Right renal pelvis (tissue), 4 donors: Measurements from ENCODE around the gene MT1B. TPM values are rescaled to one million over a fixed set of nuclear protein-coding genes. Genes with fewer than 3 reads are reported as not detected.
"Not testable (repeated sequence)": the region's sequence is repeated elsewhere in the genome, so short reads cannot be mapped to it uniquely, and the experiment has no call there.

ENCODE experiments used
- DNase-seq, 4 donors: peaks; one replicate each; pipeline ENCODE4 v3.0.0-alpha.2; 2013; ENCODE audit warnings: low read depth in 4 of 4, low spot score in 3 of 4, missing footprints in 1 of 4
- polyA plus RNA-seq, 4 donors: library from polyadenylated mRNA; unstranded; fragments of 120-200 nt; gene quantifications; one replicate each; pipeline ENCODE4 v1.2.1, GENCODE V29; 2013; ENCODE audit not compliant: insufficient read length in 4 of 4

Gene MT1B
- polyA plus RNA-seq, 4 donors = 2.0 TPM; not detected in 3

- no peak for DNase-seq
These were observed 33.5 kb upstream of the MT1B start for GRCh38 chr16:56618138-56618537.

- no peak for DNase-seq
These were observed 31.3 kb upstream of the MT1B start for GRCh38 chr16:56620339-56620897.

- not testable (repeated sequence) for DNase-seq
These were observed 29.8 kb upstream of the MT1B start for GRCh38 chr16:56621665-56622445.

- DNase-seq = not testable (repeated sequence)
These were observed 28.5 kb upstream of the MT1B start for GRCh38 chr16:56623184-56623583.

- no peak for DNase-seq
These were observed 28.0 kb upstream of the MT1B start for GRCh38 chr16:56623637-56624036.

- no peak for DNase-seq
These were observed 26.3 kb upstream of the MT1B start, which contains the start of gene MT1E for GRCh38 chr16:56625140-56625942. MT1E (plus strand) TSS chr16:56625781; CDS start chr16:56625852, 71 bp downstream.

GRCh38 chr16:56625943-56626654 lies 25.6 kb upstream of the MT1B start:
- DNase-seq = no peak

- no peak for DNase-seq
These were observed 25.0 kb upstream of the MT1B start for GRCh38 chr16:56626685-56627084.

- DNase-seq = no peak
These were observed 23.0 kb upstream of the MT1B start for GRCh38 chr16:56628486-56629350.

- DNase-seq = no peak
These were observed 22.2 kb upstream of the MT1B start for GRCh38 chr16:56629531-56629930.

GRCh38 chr16:56630134-56630533 lies 21.6 kb upstream of the MT1B start:
- no peak for DNase-seq

- DNase-seq = no peak
These were observed 20.5 kb upstream of the MT1B start for GRCh38 chr16:56631197-56631596.

GRCh38 chr16:56631832-56632155 lies 19.9 kb upstream of the MT1B start:
- DNase-seq = no peak

GRCh38 chr16:56632156-56632847 lies 19.4 kb upstream of the MT1B start, which contains the start of gene MT1M:
MT1M (plus strand) TSS chr16:56632659; CDS start chr16:56632732, 73 bp downstream.
- DNase-seq = no peak

- DNase-seq = no peak
These were observed 18.8 kb upstream of the MT1B start for GRCh38 chr16:56632848-56633365.

GRCh38 chr16:56633535-56633934 lies 18.2 kb upstream of the MT1B start:
- DNase-seq = no peak

GRCh38 chr16:56634715-56635440 lies 16.8 kb upstream of the MT1B start:
- DNase-seq = no peak

GRCh38 chr16:56635441-56635967 lies 16.2 kb upstream of the MT1B start:
- no peak for DNase-seq
